Spleen (tissue), 11 donors: ENCODE data around the gene TMEM61. TPM values are rescaled to one million over a fixed set of nuclear protein-coding genes. Genes with fewer than 3 reads are reported as not detected.

Source experiments
- DNase-seq: peaks from one replicate; pipeline ENCODE4 v3.0.0-alpha.2; 2020
- H3K27ac ChIP-seq, 8 donors: fragments of 200-600 bp; sonication (generic) in 7 of 8; 1 replicate in 4 of 8; 2 replicates in 4 of 8; pipeline versions ENCODE4 v1.5.0 to v1.8.0; 2016 to 2021; ENCODE audit warnings: inconsistent platforms in 4 of 8, mild to moderate bottlenecking in 4 of 8, moderate library complexity in 1 of 8
- H3K27me3 ChIP-seq, 7 donors: fragments of 200-600 bp; sonication (generic) in 6 of 7; replicated peaks in 1 of 7; 1 replicate in 4 of 7; 2 replicates in 3 of 7; pipeline versions ENCODE4 v1.5.0 to v1.8.0; 2016 to 2021; ENCODE audit warnings: inconsistent platforms in 3 of 7, mild to moderate bottlenecking in 1 of 7
- H3K36me3 ChIP-seq, 6 donors: fragments of 200-600 bp; sonication (generic) in 5 of 6; 1 replicate in 4 of 6; 2 replicates in 2 of 6; pipeline versions ENCODE4 v1.5.0 to v1.8.0; 2016 to 2021; ENCODE audit warnings: inconsistent platforms in 2 of 6
- H3K4me1 ChIP-seq, 6 donors: fragments of 200-600 bp; sonication (generic) in 5 of 6; 1 replicate in 3 of 6; 2 replicates in 3 of 6; pipeline versions ENCODE4 v1.5.0 to v1.8.0; 2016 to 2021; ENCODE audit warnings: inconsistent platforms in 3 of 6
- H3K4me3 ChIP-seq, 8 donors: fragments of 200-600 bp; sonication (generic) in 7 of 8; 1 replicate in 4 of 8; 2 replicates in 4 of 8; pipeline versions ENCODE4 v1.5.0 to v1.8.0; 2016 to 2021; ENCODE audit warnings: inconsistent platforms in 4 of 8, mild to moderate bottlenecking in 4 of 8, moderate library complexity in 2 of 8
- H3K9me3 ChIP-seq, 8 donors: fragments of 200-600 bp; sonication (generic) in 7 of 8; 1 replicate in 4 of 8; 2 replicates in 4 of 8; pipeline versions ENCODE4 v1.5.0 to v1.8.0; 2016 to 2021; ENCODE audit warnings: inconsistent platforms in 4 of 8
- CTCF ChIP-seq, 11 experiments: fragments of 200-600 bp in 7 of 11; fragments of 450-650 bp in 4 of 11; sonication (generic) in 4 of 11; IDR thresholded peaks in 8 of 11; conservative IDR thresholded peaks in 3 of 11; 1 replicate in 7 of 11; 2 replicates in 4 of 11; pipeline versions ENCODE4 v1.4.0 to v1.8.0; 2016 to 2021; ENCODE audit warnings: antibody characterized with exemption in 11 of 11, inconsistent platforms in 4 of 11, mild to moderate bottlenecking in 1 of 11
- POLR2A ChIP-seq, 3 donors: fragments of 450-650 bp; IDR thresholded peaks; one replicate each; pipeline ENCODE4 v1.5.1; 2017; ENCODE audit warnings: antibody characterized with exemption in 3 of 3, mild to moderate bottlenecking in 1 of 3
- POLR2AphosphoS5 ChIP-seq, 3 donors: sonication (generic); formaldehyde crosslinking; IDR thresholded peaks; one replicate each; pipeline ENCODE4 v1.5.1; 2017; ENCODE audit warnings: antibody characterized with exemption in 3 of 3
- WGBS, 5 donors: extraction: QIAGEN DNeasy Blood & Tissue Kit in 3 of 5; methylation state at CpG; one replicate each; pipeline versions ENCODE4 v1.1.5 to v1.1.7; 2013 to 2018; 5-methylcytosine and 5-hydroxymethylcytosine counted together
- intact Hi-C: fragments of 100-400 bp; cut with DNase I; formaldehyde crosslinking; loops from one replicate; pipeline ENCODE4 v1.15.0; 2023; ENCODE audit warnings: low total_unique reads
- polyA plus RNA-seq, 3 donors: library from polyadenylated mRNA; stranded (reverse); fragments of 200-250 nt; gene quantifications; one replicate each; pipeline ENCODE4 v1.2.1, GENCODE V29; 2013
- total RNA-seq, 7 donors: library from RNA; depleted of rRNA in 3 of 7; stranded (reverse); fragments of >200 nt in 3 of 7; fragmentation: NEBNext Ultra II Directional in 4 of 7; extraction: Animal tissue kit (Norgen Biotek cat#: 25700) in 4 of 7; gene quantifications; one replicate each; pipeline versions ENCODE4 v1.1.0 to v1.2.1, GENCODE V29; 2016 to 2021
- donor health status: healthy with polysubstance abuse.
- donor health status: DM: no; HTN: no; CAD: no; lungs with moderate emphysema.
- donor health status: DM: no; HTN: no; CAD: no.
- donor health status: Bipolar disorder and iron deficiency.
- donor health status: healthy.
- donor health status: DM: no; HTN: no; CAD: no.
- donor health status: DM: yes; HTN: yes; CAD: no.

Gene TMEM61
- total and polyA plus RNA-seq, 10 donors = 0.19 to 2.1 (median 0.76) TPM; not detected in 5

- H3K36me3 ChIP-seq = no peaks in the 10 kb centered on the region
- peaks cover 0 to 23% (median 7%) of the 10 kb centered on the region in 6 donors for H3K4me1 ChIP-seq
- no peak for DNase-seq
- 85 to 97% (median 95%) methylated on average over 4 to 5 of the region's 5 CpGs for WGBS, 5 donors
- no peaks in the 10 kb centered on the region for H3K9me3 ChIP-seq
- intact Hi-C loops = no loop called here
- H3K4me3 ChIP-seq = no peak overlapping the region
- TF ChIP-seq POLR2A (IDR thresholded peaks at IDR 0.05) (no peak), POLR2AphosphoS5 (IDR thresholded peaks at IDR 0.05) (no peak), CTCF (IDR thresholded peaks at IDR 0.05 in 8 of 11, conservative IDR thresholded peaks at IDR 0.05 in 3 of 11) (no peak)
- H3K27ac ChIP-seq = no peak overlapping the region
- H3K27me3 ChIP-seq = peaks cover 0 to 56% (median 17%) of the 10 kb centered on the region in 7 donors
Measured at GRCh38 chr1:54977533-54978297, 2.7 kb upstream of the TMEM61 start.

GRCh38 chr1:54978528-54979326 is 1.7 kb upstream of the TMEM61 start:
- DNase-seq = no peak
- H3K27me3 ChIP-seq = peaks cover 0 to 56% (median 17%) of the 10 kb centered on the region in 7 donors
- WGBS, 5 donors = 87 to 96% (median 91%) methylated on average over 7 to 9 of the region's 9 CpGs
- peaks cover 0 to 23% (median 7%) of the 10 kb centered on the region in 6 donors for H3K4me1 ChIP-seq
- no peaks in the 10 kb centered on the region for H3K36me3 ChIP-seq
- no peak for TF ChIP-seq POLR2A (IDR thresholded peaks at IDR 0.05)
- TF ChIP-seq CTCF (IDR thresholded peaks at IDR 0.05 in 8 of 11, conservative IDR thresholded peaks at IDR 0.05 in 3 of 11) = no peak
- TF ChIP-seq POLR2AphosphoS5 (IDR thresholded peaks at IDR 0.05) = no peak
- no peaks in the 10 kb centered on the region for H3K9me3 ChIP-seq
- no peak overlapping the region for H3K27ac ChIP-seq
- intact Hi-C loops = no loop called here
- H3K4me3 ChIP-seq = no peak overlapping the region

- no peaks in the 10 kb centered on the region for H3K36me3 ChIP-seq
- TF ChIP-seq POLR2A (IDR thresholded peaks at IDR 0.05) (no peak), CTCF (IDR thresholded peaks at IDR 0.05 in 8 of 11, conservative IDR thresholded peaks at IDR 0.05 in 3 of 11) (no peak), POLR2AphosphoS5 (IDR thresholded peaks at IDR 0.05) (no peak)
- H3K4me1 ChIP-seq = peaks cover 0 to 23% (median 7%) of the 10 kb centered on the region in 6 donors
- H3K4me3 ChIP-seq = no peak overlapping the region
- 33 to 66% (median 61%) methylated on average over 4 to 5 of the region's 5 CpGs for WGBS, 5 donors
- intact Hi-C loops = no loop called here
- peaks cover 0 to 63% (median 17%) of the 10 kb centered on the region in 7 donors for H3K27me3 ChIP-seq
- H3K9me3 ChIP-seq = no peaks in the 10 kb centered on the region
- DNase-seq = no peak
- no peak overlapping the region for H3K27ac ChIP-seq
Measured at GRCh38 chr1:54979327-54979891, 1.0 kb upstream of the TMEM61 start.
